ENCODE measurements around the gene CORT.
A peak's percentile ranks its signal among the peaks of the same experiment; 100 is the strongest.
"Not testable (repeated sequence)": the region's sequence is repeated elsewhere in the genome, so short reads cannot be mapped to it uniquely, and the experiment has no call there.

The CORT gene

DNA sequence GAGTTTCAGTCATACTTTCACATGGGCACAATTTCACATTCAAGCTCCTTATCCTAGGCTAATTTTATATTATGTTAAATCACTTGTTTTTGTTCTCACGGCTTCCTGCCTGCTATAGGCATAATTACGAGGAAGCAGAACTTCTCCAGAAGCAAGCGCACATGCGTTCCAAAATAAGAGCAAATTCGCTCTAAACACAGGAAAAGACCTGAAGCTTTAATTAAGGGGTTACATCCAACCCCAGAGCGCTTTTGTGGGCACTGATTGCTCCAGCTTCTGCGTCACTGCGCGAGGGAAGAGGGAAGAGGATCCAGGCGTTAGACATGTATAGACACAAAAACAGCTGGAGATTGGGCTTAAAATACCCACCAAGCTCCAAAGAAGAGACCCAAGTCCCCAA is at the start of gene CORT:
TSS of gene CORT (plus strand) at position 281 of the 400 bp plus-strand sequence. CDS start 193 bp downstream, outside the sequence.
- no peak for DNase-seq

- DNase-seq = no peak
Measured at GRCh38 chr1:10401281-10401680, 48.5 kb upstream of the CORT start.

- DNase-seq = no peak
Measured at GRCh38 chr1:10402729-10403274, 47.0 kb upstream of the CORT start.

- no peak for DNase-seq
Measured at GRCh38 chr1:10407201-10407600, 42.6 kb upstream of the CORT start.

DNA sequence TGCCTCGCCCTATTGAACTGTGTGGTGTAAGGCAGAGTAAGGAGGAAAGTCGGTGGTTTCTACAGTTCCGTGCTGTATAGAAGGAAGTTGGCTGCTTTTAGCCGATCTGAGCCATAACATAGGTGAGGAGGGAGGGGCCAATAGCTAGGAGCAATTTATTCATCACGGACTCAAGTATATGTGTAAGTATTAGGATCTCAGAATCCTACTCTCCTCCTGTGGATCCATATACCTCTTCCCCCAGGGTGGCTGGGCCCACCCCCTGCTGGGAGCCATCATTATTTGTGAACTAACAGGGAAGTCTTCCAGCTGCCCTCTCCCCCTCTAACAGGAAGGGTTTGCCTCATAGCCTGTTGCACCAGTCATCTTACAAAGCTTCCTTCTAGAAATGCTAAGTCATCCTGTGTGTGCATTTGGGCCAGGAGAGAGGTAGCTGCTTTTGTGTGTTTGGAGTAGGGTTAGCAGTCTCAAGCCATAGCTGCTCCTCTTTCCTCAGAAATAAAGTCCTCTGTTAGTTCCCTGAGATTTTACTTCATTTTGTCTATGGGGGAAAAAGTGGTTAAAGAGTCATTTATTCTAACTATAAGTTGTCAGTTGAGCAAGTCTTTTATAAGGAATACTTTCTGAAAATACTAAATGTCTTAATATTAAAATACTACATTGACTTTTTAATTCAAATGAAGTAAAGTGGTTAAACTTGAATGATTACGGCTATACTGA is 34.5 kb upstream of the CORT start:
- DNase-seq = no peak

DNA sequence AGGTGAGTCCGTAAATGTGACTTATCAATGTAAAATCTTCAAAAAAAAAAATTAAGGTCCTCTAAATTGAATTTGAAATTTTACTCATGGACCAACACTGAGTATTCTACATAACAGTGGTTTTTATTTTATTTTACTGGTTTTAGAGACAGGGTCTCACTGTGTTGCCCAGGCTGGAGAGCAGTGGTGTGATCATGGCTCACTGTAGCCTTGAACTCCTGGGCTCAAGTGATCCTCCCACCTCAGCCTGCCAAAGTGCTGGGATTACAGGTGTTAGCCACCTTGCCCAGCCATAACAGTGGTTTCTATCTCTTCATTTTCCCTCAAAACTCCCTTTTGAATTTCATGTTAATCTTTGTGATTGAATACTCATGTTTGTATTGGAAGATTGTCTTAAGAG is 33.9 kb upstream of the CORT start:
- DNase-seq = not testable (repeated sequence)

- not testable (repeated sequence) for DNase-seq
Measured at GRCh38 chr1:10418741-10419140, 31.1 kb upstream of the CORT start.

DNA sequence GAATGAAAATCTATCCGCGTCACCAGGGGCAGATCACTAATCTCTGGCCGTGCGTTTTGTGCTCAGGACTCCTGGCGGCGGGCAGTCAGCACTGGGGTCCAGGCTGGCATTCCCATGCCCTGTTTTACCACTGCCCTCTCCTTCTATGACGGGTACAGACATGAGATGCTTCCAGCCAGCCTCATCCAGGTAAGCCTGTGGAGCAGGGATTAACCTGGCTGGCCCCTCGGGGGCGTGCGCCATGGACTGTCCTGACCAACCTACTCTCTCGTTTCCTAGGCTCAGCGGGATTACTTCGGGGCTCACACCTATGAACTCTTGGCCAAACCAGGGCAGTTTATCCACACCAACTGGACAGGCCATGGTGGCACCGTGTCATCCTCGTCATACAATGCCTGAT is 30.5 kb upstream of the CORT start:
- no peak for DNase-seq

DNA sequence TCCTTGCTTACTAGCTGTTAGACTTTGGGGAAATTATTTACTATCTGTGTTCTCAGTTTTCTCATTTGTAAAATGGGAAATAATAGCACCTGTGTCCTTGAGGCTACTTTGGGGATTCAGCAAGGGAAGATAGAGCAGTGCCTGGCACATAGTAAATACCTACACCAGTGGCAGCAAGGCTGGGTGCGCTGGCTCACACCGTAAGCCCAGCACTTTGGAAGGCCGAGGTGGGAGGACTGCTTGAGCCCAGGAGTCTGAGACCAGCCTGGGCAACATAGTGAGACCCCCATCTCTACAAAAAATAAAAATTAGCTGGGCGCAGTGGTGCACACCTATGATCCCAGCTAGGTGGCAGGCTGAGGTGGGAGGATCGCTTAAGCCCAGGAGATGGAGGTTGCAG is 28.2 kb upstream of the CORT start:
- no peak for DNase-seq

DNA sequence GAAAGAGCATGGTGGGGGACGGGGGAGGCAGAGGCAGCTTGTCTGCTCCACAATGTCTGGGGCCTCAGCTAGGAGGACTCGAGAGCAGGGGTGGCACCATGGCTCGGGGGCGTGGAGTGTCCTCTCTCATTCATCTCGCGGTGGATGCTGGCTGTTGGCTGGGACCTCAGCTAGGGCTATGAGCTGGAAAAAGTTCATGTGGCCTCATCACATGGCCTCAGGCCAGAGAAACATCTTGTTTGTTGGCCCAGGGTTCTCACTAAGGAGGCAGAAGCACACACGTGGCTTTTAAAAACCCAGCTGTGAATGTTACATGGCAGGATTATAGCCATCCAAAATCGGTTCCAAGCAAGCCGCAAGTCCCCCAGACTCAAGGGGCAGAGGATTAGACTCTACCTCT is 25.8 kb upstream of the CORT start:
- DNase-seq = no peak

DNA sequence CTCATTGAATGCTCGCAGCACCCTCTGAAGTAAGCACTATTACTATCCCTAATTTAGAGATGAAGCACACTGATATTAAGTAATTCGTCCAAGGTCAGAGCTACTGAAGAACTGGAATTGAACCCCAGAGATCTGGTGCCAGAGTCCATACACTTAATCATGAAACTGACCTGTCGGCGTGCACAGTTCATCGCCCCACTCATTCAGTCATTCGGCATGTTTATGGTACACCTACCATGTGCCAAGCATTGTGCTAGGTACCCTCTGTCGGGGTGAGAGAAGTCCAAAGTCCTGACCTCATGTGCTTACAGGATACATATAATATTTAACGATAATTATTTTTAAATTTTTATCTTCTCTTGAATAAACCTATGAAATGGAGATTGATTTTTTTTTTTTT is 25.2 kb upstream of the CORT start:
- DNase-seq = no peak

DNA sequence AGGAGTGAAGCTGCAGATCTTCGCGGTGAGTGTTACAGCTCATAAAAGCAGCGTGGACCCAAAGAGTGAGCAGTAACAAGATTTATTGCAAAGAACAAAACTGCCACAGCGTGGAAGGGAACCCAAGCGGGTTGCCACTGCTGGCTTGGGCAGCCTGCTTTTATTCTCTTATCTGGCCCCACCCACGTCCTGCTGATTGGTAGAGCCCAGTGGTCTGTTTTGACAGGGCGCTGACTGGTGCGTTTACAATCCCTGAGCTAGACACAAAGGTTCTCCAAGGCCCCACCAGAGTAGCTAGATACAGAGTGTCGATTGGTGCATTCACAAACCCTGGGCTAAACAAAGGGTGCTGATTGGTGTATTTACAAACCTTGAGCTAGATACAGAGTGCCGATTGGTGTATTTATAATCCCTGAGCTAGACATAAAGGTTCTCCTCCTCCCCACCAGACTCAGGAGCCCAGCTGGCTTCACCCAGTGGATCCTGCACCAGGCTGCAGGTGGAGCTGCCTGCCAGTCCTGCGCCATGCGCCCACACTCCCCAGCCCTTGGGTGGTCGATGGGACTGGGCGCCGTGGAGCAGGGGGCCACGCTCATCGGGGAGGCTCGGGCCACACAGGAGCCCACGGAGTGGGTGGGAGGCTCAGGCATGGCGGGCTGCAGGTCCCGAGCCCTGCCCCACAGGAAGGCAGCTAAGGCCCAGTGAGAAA is 23.9 kb upstream of the CORT start:
- not testable (repeated sequence) for DNase-seq

- DNase-seq = not testable (repeated sequence)
Measured at GRCh38 chr1:10426535-10426848, 23.3 kb upstream of the CORT start.

- no peak for DNase-seq
Measured at GRCh38 chr1:10428984-10429383, 20.8 kb upstream of the CORT start.

GRCh38 chr1:10429868-10430215 is 20.0 kb upstream of the CORT start:
- DNase-seq = no peak

DNA sequence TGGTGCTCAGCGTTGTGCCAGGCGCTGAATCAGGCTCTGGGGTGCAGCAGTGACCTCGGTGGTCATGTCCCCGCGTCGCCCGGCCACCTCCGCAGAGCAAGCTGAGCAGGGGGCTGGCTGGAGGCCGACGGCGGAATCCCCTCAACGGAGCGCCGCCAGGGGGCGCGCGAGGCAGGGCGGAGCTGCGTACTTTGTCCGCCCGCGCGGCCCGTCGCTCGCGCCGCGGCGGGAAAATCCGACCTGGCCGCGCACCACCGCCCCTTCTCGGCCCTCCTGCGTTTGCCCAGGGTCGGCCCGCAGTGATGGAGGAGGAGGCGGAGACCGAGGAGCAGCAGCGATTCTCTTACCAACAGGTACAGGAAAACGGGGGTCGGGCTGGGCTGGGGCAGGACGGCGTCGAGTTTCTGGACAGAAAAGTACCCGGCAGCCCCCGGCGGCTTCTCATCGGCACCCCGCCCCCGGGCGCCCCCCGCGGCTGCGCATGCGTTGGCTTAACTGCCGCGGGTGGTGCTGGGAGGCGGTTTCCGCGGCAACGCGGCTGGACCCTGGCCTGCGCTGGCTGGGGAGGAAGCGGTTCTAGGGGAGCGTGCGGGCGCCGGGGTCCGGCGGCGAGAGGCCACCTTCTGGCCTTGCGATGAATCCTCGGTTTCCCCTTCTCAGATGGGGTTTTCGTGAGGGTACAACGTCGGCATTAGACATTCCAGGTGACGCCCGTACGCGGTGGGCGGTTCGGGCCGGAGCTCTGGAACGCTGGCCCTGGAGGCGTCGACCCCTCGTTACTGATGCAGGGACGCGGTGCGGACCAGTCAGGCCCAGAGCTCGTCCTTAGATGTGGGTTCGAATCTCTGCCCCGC is 19.4 kb upstream of the CORT start, which contains the start of gene CENPS:
TSS of gene CENPS (plus strand) at position 218 of the 854 bp plus-strand sequence. CDS start at position 303, 85 bp downstream.
- peak; percentile 87 for DNase-seq

DNA sequence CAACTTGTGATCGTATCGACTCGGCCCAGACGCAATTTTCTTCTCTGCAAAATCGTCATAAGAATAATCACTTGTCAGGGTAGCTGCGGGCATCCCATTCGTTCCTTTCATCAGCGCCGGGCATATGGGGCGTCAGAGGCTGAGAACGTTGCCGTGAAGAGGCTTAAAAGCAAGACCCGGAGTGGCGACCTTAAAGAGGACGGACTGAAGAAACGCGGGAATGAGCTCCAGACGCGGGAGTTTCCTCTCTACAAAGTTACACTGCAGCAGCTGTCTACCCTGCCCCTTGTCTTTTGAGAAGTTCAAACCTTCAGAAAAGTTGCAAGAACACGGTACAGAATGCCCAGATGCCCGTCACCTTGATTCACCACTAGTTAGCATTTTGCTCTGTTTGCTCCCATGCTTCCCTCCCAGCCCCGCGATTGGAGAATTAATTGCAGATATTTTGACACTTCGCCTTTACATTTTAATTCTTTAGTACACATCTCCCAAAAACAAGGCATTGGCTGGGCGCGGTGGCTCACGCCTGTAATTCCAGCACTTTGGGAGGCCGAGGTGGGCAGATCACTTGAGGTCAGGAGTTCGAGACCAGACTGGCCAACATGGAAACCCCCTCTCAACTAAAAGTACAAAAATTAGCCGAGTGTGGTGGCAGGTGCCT is 18.6 kb upstream of the CORT start:
- DNase-seq = peak; percentile 39

- peak; percentile 88 for DNase-seq
Measured at GRCh38 chr1:10432910-10433700, 16.7 kb upstream of the CORT start.

DNA sequence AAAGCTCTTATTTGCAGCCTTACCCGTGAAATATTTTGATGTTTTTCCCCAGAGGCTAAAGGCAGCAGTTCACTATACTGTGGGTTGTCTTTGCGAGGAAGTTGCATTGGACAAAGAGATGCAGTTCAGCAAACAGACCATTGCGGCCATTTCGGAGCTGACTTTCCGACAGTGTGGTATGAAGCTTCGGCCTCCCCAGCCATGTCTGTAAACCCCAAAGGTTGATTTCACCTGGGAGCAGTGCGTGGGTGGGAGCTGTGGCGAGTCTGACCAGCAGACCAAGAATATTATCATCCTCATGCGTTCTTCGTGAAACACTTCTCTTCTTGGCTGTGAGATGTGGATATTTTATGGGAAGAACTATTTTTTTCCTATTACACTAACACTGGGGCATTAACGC is 16.0 kb upstream of the CORT start:
- DNase-seq = no peak

- DNase-seq = no peak
Measured at GRCh38 chr1:10434590-10434989, 15.2 kb upstream of the CORT start.

GRCh38 chr1:10437052-10437451 is 12.8 kb upstream of the CORT start:
- DNase-seq = no peak

DNA sequence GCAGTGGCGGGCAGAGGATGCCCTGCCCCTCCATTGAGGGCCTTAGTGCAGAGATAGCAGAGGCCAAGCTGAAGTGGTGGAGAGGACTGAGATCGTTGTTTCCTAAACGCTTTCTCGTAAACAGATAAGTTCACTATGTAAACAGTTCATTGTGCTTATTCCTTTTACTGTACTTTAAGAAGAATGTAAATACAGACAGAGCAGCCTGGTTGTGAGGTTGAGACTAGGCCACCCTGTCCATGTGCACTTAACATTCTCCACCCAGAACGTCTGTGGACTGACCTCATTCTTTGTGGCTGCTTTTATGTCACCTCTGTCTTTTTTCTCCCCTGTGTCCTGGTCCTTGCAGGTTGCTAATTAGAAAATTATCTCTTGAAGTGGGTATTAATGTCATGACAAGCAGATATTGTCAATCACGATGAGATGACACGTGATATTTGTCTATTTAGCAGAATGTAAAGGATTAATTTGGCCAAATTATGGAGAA is 11.1 kb upstream of the CORT start:
- DNase-seq = no peak
